GM12878 (cell line): Measurements from ENCODE around the gene YWHAG. TPM values are rescaled to one million over a fixed set of nuclear protein-coding genes. Genes with fewer than 3 reads are reported as not detected.

Experiments
- ATAC-seq: fragments of 200-7000 bp; cut with Tn5 transposase; 3 replicates; pipeline ENCODE4 v1.9.1; 2020; ENCODE audit warnings: mild to moderate bottlenecking, moderate library complexity
- BruUV-seq: library from RNA; stranded (reverse); fragments of 400-500 nt; replicated peaks from 2 replicates; lab custom pipeline; 2021; lab: Mats Ljungman, UMichigan
- CTCF ChIA-PET: fragments of 300-600 bp; sonication (Branson Sonifier 250); formaldehyde crosslinking; extraction: SDS; loops from one replicate; lab custom pipeline; 2021; ENCODE audit warnings: inconsistent platforms; lab: Yijun Ruan, JAX
- POLR2A ChIA-PET: fragments of 350-600 bp; formaldehyde crosslinking; extraction: SDS; loops from one replicate; lab custom pipeline; 2021; ENCODE audit warnings: inconsistent platforms; lab: Charles Lee
- RAD21 ChIA-PET: fragments of 300-600 bp; sonication (Branson Sonifier 250); formaldehyde crosslinking; loops from one replicate; lab custom pipeline; 2023; ENCODE audit warnings: antibody characterized with exemption; ENCODE audit not compliant: unreplicated experiment; lab: Charles Lee
- SMC1A ChIA-PET: fragments of 300-600 bp; sonication (Branson Sonifier 250); formaldehyde crosslinking; loops from one replicate; lab custom pipeline; 2023; ENCODE audit not compliant: unreplicated experiment, uncharacterized antibody; lab: Charles Lee
- DNase-seq: peaks from one replicate; pipeline ENCODE4 v3.0.0-alpha.2; 2011; ENCODE audit warnings: low read depth, low spot score
- FAIRE-seq: peaks from 3 replicates; lab custom pipeline; 2011; peaks lifted over from hg19 to GRCh38; lab: Jason Lieb, UNC
- H2AFZ ChIP-seq: 2 replicates; pipeline ENCODE4 v1.6.0; 2011; ENCODE audit warnings: low read depth, low read length, control low read depth; ENCODE audit not compliant: control insufficient read depth
- H3K27ac ChIP-seq: 2 replicates; pipeline ENCODE4 v1.5.1; 2011; ENCODE audit warnings: control low read depth; ENCODE audit not compliant: control insufficient read depth, insufficient read depth
- H3K27me3 ChIP-seq, 2 experiments: replicated peaks in 1 of 2; 2 replicates each; pipeline versions ENCODE4 v1.6.0 to v1.6.1; 2011; ENCODE audit warnings: low read length in 1 of 2; ENCODE audit not compliant: control insufficient read depth in 2 of 2, insufficient read depth in 2 of 2
- H3K36me3 ChIP-seq, 2 experiments: 2 replicates each; pipeline ENCODE4 v1.5.1; 2011; ENCODE audit warnings: low read length in 1 of 2; ENCODE audit not compliant: control insufficient read depth in 2 of 2, insufficient read depth in 2 of 2
- H3K4me1 ChIP-seq: 2 replicates; pipeline ENCODE4 v1.6.1; 2011; ENCODE audit warnings: mild to moderate bottlenecking, low read length, moderate library complexity, mixed read lengths; ENCODE audit not compliant: control insufficient read depth, insufficient read depth
- H3K4me2 ChIP-seq: 2 replicates; pipeline ENCODE4 v1.6.0; 2011; ENCODE audit warnings: control low read depth; ENCODE audit not compliant: control insufficient read depth, insufficient read depth
- H3K4me3 ChIP-seq: fragments of 200-600 bp; sonication (generic); 2 replicates; pipeline ENCODE4 v1.5.1; 2016
- H3K79me2 ChIP-seq: 2 replicates; pipeline ENCODE4 v1.6.0; 2011; ENCODE audit warnings: low read length; ENCODE audit not compliant: control insufficient read depth, insufficient read depth
- H3K9ac ChIP-seq: 2 replicates; pipeline ENCODE4 v1.8.0; 2011; ENCODE audit warnings: low read length, control low read depth, mixed read lengths; ENCODE audit not compliant: control insufficient read depth, insufficient read depth
- H3K9me3 ChIP-seq: replicated peaks from 3 replicates; pipeline ENCODE4 v1.5.1; 2011; ENCODE audit warnings: mild to moderate bottlenecking, low read length; ENCODE audit not compliant: control insufficient read depth, insufficient read depth
- H4K20me1 ChIP-seq: 2 replicates; pipeline ENCODE4 v1.6.0; 2011; ENCODE audit not compliant: control insufficient read depth, insufficient read depth
- ASH2L ChIP-seq: fragments of 300-600, 200-600 bp; sonication (generic); IDR thresholded peaks from 2 replicates; pipeline ENCODE4 v1.6.1; 2017; ENCODE audit warnings: low read depth, mild to moderate bottlenecking, borderline replicate concordance
- CBX5 ChIP-seq: sonication (generic); IDR thresholded peaks from 2 replicates; pipeline ENCODE4 v1.6.1; 2016; ENCODE audit warnings: low read depth, moderate library complexity, mild to moderate bottlenecking, inconsistent platforms
- CREB1 ChIP-seq: IDR thresholded peaks from 2 replicates; pipeline ENCODE4 v1.6.1; 2012; ENCODE audit warnings: low read depth, mild to moderate bottlenecking, inconsistent platforms
- GABPA ChIP-seq: IDR thresholded peaks from 2 replicates; pipeline ENCODE4 v1.6.1; 2014; ENCODE audit warnings: antibody characterized with exemption, low read depth, mild to moderate bottlenecking, inconsistent platforms
- HDAC6 ChIP-seq: fragments of 200-600 bp; sonication (generic); IDR thresholded peaks from one replicate; pipeline ENCODE4 v1.8.0; 2017; ENCODE audit warnings: antibody characterized with exemption; ENCODE audit not compliant: unreplicated experiment
- JUND ChIP-seq: IDR thresholded peaks from 2 replicates; pipeline ENCODE4 v1.6.1; 2012; ENCODE audit warnings: low read depth, mild to moderate bottlenecking, low read length, improper control_type of control experiment, moderate library complexity
- MEF2A ChIP-seq: IDR thresholded peaks from 2 replicates; pipeline ENCODE4 v1.6.1; 2011; ENCODE audit warnings: low read depth, mild to moderate bottlenecking, low read length, moderate library complexity; ENCODE audit not compliant: insufficient read depth
- MEF2B ChIP-seq: fragments of 450-650 bp; IDR thresholded peaks from 2 replicates; pipeline ENCODE4 v1.6.1; 2018; ENCODE audit warnings: mild to moderate bottlenecking, moderate library complexity; ENCODE audit not compliant: partially characterized antibody, poor library complexity, severe bottlenecking
- MTA2 ChIP-seq: fragments of 450-650 bp; IDR thresholded peaks from 2 replicates; pipeline ENCODE4 v1.6.1; 2016; ENCODE audit warnings: low read depth, mild to moderate bottlenecking, moderate library complexity
- MYC ChIP-seq: IDR thresholded peaks from 2 replicates; pipeline ENCODE4 v1.6.1; 2011; ENCODE audit warnings: mild to moderate bottlenecking, low read length, moderate library complexity, inconsistent platforms; ENCODE audit not compliant: insufficient read depth, insufficient replicate concordance, insufficient read length, severe bottlenecking
- PAX8 ChIP-seq: fragments of 450-650 bp; IDR thresholded peaks from 2 replicates; pipeline ENCODE4 v1.6.1; 2017; ENCODE audit warnings: mild to moderate bottlenecking, moderate library complexity
- RAD21 ChIP-seq: IDR thresholded peaks from 2 replicates; pipeline ENCODE4 v1.6.1; 2011; ENCODE audit warnings: mild to moderate bottlenecking, low read depth, low read length, moderate library complexity; ENCODE audit not compliant: insufficient read depth
- RELA ChIP-seq: fragments of 450-650 bp; IDR thresholded peaks from 2 replicates; pipeline ENCODE4 v1.8.0; 2014; ENCODE audit warnings: borderline replicate concordance; ENCODE audit not compliant: partially characterized antibody
- SPI1 ChIP-seq: IDR thresholded peaks from 2 replicates; pipeline ENCODE4 v1.6.1; 2011; ENCODE audit warnings: low read depth, mild to moderate bottlenecking, low read length, moderate library complexity, borderline replicate concordance; ENCODE audit not compliant: insufficient read depth
- SREBF1 ChIP-seq: IDR thresholded peaks from 2 replicates; pipeline ENCODE4 v1.6.1; 2012; ENCODE audit warnings: mild to moderate bottlenecking, low read length
- WGBS: methylation state at CpG from one replicate; pipeline ENCODE4 v1.1.6; 2016; ENCODE audit warnings: low lambda C conversion rate; ENCODE audit not compliant: insufficient replicate concordance, insufficient coverage; ENCODE audit errors: missing lambda C conversion rate; 5-methylcytosine and 5-hydroxymethylcytosine counted together
- in situ Hi-C: fragments of 300-500 bp; cut with MboI; formaldehyde crosslinking; loops from 9 replicates; pipeline ENCODE4 v1.14.3; 2018; ENCODE audit warnings: mixed read lengths
- intact Hi-C: fragments of 100-400 bp; cut with micrococcal nuclease; formaldehyde crosslinking; loops from one replicate; pipeline ENCODE4 v1.14.2; 2022; ENCODE audit not compliant: unreplicated experiment
- polyA plus RNA-seq, 11 experiments: library from polyadenylated mRNA; depleted of rRNA in 4 of 11; unstranded in 6 of 11; stranded (reverse) in 5 of 11; fragments of >200 nt; fragmentation: Nextera tagmentation in 4 of 11; fragmentation: Illumina TruSeq in 1 of 11; extraction: Ambion mirVana in 4 of 11; extraction: Trizol in 1 of 11; gene quantifications; 1 replicate in 1 of 11; 2 replicates in 10 of 11; pipeline versions ENCODE4 v1.2.1 to v1.2.3, GENCODE V29; 2011 to 2016; ENCODE audit warnings: inconsistent platforms in 2 of 11, missing spikeins in 2 of 11, low read depth in 1 of 11
- total RNA-seq, 4 experiments: library from RNA; depleted of rRNA in 3 of 4; stranded (reverse); fragments of >200 nt in 3 of 4; fragmentation: Illumina TruSeq in 1 of 4; extraction: Trizol in 1 of 4; gene quantifications; 2 replicates each; pipeline versions ENCODE4 v1.2.1 to v1.2.3, GENCODE V29; 2013 to 2021
- TF ChIP-seq, protein P1 (sequence below): IDR thresholded peaks from 2 replicates; pipeline ENCODE4 v1.6.1; 2012; ENCODE audit warnings: low read depth, low read length, improper control_type of control experiment
- TF ChIP-seq, protein P2 (sequence below): IDR thresholded peaks from 2 replicates; pipeline ENCODE4 v1.6.1; 2011; ENCODE audit warnings: low read depth, low read length, improper control_type of control experiment, borderline replicate concordance
- TF ChIP-seq, protein P3 (sequence below): fragments of 150-350 bp; IDR thresholded peaks from 2 replicates; pipeline ENCODE4 v1.6.1; 2016; ENCODE audit warnings: low read depth, low read length

YWHAG gene
- total and polyA plus RNA-seq, 10 of the 15 experiments (the other 5 are each of a cell fraction or from before 2014, with no cell fraction given) = 20.2 to 157 (median 41.3) TPM

DNA sequence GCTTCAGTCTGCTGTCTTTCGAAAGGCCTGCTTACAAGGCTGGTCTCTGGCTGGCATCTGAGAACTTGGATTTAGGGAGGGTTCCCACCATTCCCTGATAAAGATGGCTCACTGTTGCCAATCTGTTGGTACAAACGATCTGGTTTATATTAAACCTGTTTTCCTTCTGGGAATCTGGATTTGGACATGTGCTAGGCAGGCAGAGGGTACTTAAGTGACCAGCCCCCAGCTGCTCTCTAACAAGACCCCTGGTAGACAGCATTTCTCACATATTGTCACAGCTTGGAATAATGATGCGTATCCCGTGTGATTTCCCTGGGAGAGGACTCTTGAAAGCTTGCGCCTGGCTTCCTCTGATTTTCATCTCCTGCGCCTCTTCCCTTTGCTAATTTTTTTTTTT lies 21.6 kb downstream of the YWHAG start:
- intact Hi-C loops = no loop called here
- DNase-seq = no peak
- no TSS peak for BruUV-seq
- SMC1A ChIA-PET = no interaction called here
- Histone ChIP-seq H3K27me3 (no peaks in the 10 kb centered on the region), H3K9ac (no peak overlapping the region), H3K4me1 (no peaks in the 10 kb centered on the region), H3K9me3 (no peaks in the 10 kb centered on the region), H3K36me3 (peaks cover 5 to 10% of the 10 kb centered on the region in 2 experiments; a peak in 3 of 4 replicates), H4K20me1 (peaks cover 5% of the 10 kb centered on the region; the same call in 1 of the 2 replicates), H3K79me2 (peaks cover 77% of the 10 kb centered on the region), H3K4me2 (no peak overlapping the region), H2AFZ (no peak overlapping the region), H3K27ac (no peak overlapping the region), H3K4me3 (no peak overlapping the region)
- CTCF ChIA-PET = no interaction called here
- 84% methylated on average over 6 of the region's 6 CpGs for WGBS
- FAIRE-seq = no peak
- in situ Hi-C loops = no loop called here
- ATAC-seq = no peak
- POLR2A ChIA-PET = no interaction called here
- RAD21 ChIA-PET = no interaction called here
- TF ChIP-seq PAX8 = no peak
- TF ChIP-seq HDAC6 = no peak
- TF ChIP-seq MEF2A = no peak
- TF ChIP-seq JUND = no peak
- TF ChIP-seq MEF2B = no peak
- no peak for TF ChIP-seq CREB1
- TF ChIP-seq, protein P1, sequence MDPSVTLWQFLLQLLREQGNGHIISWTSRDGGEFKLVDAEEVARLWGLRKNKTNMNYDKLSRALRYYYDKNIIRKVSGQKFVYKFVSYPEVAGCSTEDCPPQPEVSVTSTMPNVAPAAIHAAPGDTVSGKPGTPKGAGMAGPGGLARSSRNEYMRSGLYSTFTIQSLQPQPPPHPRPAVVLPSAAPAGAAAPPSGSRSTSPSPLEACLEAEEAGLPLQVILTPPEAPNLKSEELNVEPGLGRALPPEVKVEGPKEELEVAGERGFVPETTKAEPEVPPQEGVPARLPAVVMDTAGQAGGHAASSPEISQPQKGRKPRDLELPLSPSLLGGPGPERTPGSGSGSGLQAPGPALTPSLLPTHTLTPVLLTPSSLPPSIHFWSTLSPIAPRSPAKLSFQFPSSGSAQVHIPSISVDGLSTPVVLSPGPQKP = no peak
- no peak for TF ChIP-seq MYC
- TF ChIP-seq SREBF1 = no peak
- TF ChIP-seq, protein P2, sequence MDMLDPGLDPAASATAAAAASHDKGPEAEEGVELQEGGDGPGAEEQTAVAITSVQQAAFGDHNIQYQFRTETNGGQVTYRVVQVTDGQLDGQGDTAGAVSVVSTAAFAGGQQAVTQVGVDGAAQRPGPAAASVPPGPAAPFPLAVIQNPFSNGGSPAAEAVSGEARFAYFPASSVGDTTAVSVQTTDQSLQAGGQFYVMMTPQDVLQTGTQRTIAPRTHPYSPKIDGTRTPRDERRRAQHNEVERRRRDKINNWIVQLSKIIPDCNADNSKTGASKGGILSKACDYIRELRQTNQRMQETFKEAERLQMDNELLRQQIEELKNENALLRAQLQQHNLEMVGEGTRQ = no peak
- no peak for TF ChIP-seq CBX5
- no peak for TF ChIP-seq RELA
- no peak for TF ChIP-seq MTA2
- TF ChIP-seq SPI1 = no peak
- TF ChIP-seq RAD21 = no peak
- TF ChIP-seq ASH2L = no peak
- TF ChIP-seq, protein P3, sequence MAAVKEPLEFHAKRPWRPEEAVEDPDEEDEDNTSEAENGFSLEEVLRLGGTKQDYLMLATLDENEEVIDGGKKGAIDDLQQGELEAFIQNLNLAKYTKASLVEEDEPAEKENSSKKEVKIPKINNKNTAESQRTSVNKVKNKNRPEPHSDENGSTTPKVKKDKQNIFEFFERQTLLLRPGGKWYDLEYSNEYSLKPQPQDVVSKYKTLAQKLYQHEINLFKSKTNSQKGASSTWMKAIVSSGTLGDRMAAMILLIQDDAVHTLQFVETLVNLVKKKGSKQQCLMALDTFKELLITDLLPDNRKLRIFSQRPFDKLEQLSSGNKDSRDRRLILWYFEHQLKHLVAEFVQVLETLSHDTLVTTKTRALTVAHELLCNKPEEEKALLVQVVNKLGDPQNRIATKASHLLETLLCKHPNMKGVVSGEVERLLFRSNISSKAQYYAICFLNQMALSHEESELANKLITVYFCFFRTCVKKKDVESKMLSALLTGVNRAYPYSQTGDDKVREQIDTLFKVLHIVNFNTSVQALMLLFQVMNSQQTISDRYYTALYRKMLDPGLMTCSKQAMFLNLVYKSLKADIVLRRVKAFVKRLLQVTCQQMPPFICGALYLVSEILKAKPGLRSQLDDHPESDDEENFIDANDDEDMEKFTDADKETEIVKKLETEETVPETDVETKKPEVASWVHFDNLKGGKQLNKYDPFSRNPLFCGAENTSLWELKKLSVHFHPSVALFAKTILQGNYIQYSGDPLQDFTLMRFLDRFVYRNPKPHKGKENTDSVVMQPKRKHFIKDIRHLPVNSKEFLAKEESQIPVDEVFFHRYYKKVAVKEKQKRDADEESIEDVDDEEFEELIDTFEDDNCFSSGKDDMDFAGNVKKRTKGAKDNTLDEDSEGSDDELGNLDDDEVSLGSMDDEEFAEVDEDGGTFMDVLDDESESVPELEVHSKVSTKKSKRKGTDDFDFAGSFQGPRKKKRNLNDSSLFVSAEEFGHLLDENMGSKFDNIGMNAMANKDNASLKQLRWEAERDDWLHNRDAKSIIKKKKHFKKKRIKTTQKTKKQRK = no peak
- TF ChIP-seq GABPA = no peak
